HCT116 (cell line): ENCODE measurements around the gene FAM53B. TPM values are rescaled to one million over a fixed set of nuclear protein-coding genes. Genes with fewer than 3 reads are reported as not detected.

Experiments
- ATAC-seq: fragments of 200-7000 bp; cut with Tn5 transposase; 2 replicates; pipeline ENCODE4 v1.9.1; 2020; ENCODE audit warnings: mild to moderate bottlenecking, moderate library complexity
- BruUV-seq: library from RNA; stranded (reverse); fragments of 400-500 nt; replicated peaks from 2 replicates; lab custom pipeline; 2021; lab: Mats Ljungman, UMichigan
- CTCF ChIA-PET: fragments of 300-600 bp; sonication (Branson Sonifier 250); formaldehyde crosslinking; loops from one replicate; lab custom pipeline; 2021; ENCODE audit warnings: antibody characterized with exemption; lab: Charles Lee
- POLR2A ChIA-PET: fragments of 300-600, 350-600 bp; sonication (Branson Sonifier 250); formaldehyde crosslinking; loops from one replicate; lab custom pipeline; 2021; ENCODE audit warnings: antibody characterized with exemption; lab: Charles Lee
- RAD21 ChIA-PET, 2 experiments: fragments of 300-600 bp; sonication (Branson Sonifier 250); formaldehyde crosslinking; loops; one replicate each; lab custom pipeline; 2023; ENCODE audit warnings: low total read pairs in 2 of 2; ENCODE audit not compliant: uncharacterized antibody in 2 of 2, unreplicated experiment in 2 of 2, low non-redundant PET in 1 of 2; lab: Charles Lee
- DNase-seq: peaks from one replicate; pipeline ENCODE4 v3.0.0-alpha.2; 2010; ENCODE audit warnings: low read depth, low spot score
- H2AFZ ChIP-seq: fragments of 200-600 bp; shearing (Covaris generic), sonication (generic); 2 replicates; pipeline ENCODE4 v1.6.1; 2017; ENCODE audit warnings: low read depth, mixed run types, mixed read lengths, antibody characterized with exemption, low read length; ENCODE audit not compliant: poor library complexity, severe bottlenecking
- H3K27ac ChIP-seq: 2 replicates; pipeline ENCODE4 v1.5.1; 2012; ENCODE audit warnings: low read depth, low read length
- H3K27me3 ChIP-seq: fragments of 200-600 bp; sonication (generic); 2 replicates; pipeline ENCODE4 v1.6.1; 2016; ENCODE audit warnings: mixed run types, low read length, mixed read lengths; ENCODE audit not compliant: insufficient read depth
- H3K36me3 ChIP-seq, 2 experiments: fragments of 200-500 bp in 1 of 2; fragments of 200-600 bp in 1 of 2; sonication (Bioruptor generic) in 1 of 2; sonication (generic) in 1 of 2; 2 replicates each; pipeline versions ENCODE4 v1.5.1 to v1.6.1; 2014 to 2016; ENCODE audit warnings: low read length in 2 of 2, inconsistent platforms in 1 of 2, mixed read lengths in 1 of 2, mixed run types in 1 of 2; ENCODE audit not compliant: insufficient read depth in 2 of 2, control insufficient read depth in 1 of 2
- H3K4me1 ChIP-seq, 2 experiments: fragments of 200-600 bp in 1 of 2; sonication (generic) in 1 of 2; 2 replicates each; pipeline versions ENCODE4 v1.5.1 to v1.6.1; 2012 to 2017; ENCODE audit warnings: low read length in 2 of 2, inconsistent platforms in 1 of 2, mild to moderate bottlenecking in 1 of 2, mixed read lengths in 1 of 2, mixed run types in 1 of 2, moderate library complexity in 1 of 2; ENCODE audit not compliant: insufficient read depth in 2 of 2, control insufficient read depth in 1 of 2
- H3K4me2 ChIP-seq: fragments of 200-600 bp; sonication (generic); 2 replicates; pipeline ENCODE4 v1.6.1; 2017; ENCODE audit warnings: mixed run types, low read length, mixed read lengths
- H3K4me3 ChIP-seq, 2 experiments: fragments of 200-600 bp in 1 of 2; sonication (generic) in 1 of 2; replicated peaks in 1 of 2; 2 replicates each; pipeline ENCODE4 v1.5.1; 2011 to 2016; ENCODE audit warnings: low read length in 2 of 2, control low read depth in 1 of 2, low read depth in 1 of 2, mild to moderate bottlenecking in 1 of 2, mixed read lengths in 1 of 2, mixed run types in 1 of 2
- H3K79me2 ChIP-seq: fragments of 200-600 bp; sonication (generic); 2 replicates; pipeline ENCODE4 v1.6.1; 2017; ENCODE audit warnings: mild to moderate bottlenecking, mixed run types, low read length, moderate library complexity, mixed read lengths; ENCODE audit not compliant: insufficient read depth
- H3K9ac ChIP-seq: fragments of 200-600 bp; sonication (generic); 2 replicates; pipeline ENCODE4 v1.6.1; 2016; ENCODE audit warnings: low read length, mixed read lengths
- H3K9me2 ChIP-seq: fragments of 200-600 bp; sonication (generic), shearing (Covaris generic); 2 replicates; pipeline ENCODE4 v1.6.1; 2017; ENCODE audit warnings: mixed run types, mild to moderate bottlenecking, moderate library complexity; ENCODE audit not compliant: insufficient read depth
- H3K9me3 ChIP-seq, 2 experiments: fragments of 200-500 bp in 1 of 2; fragments of 200-600 bp in 1 of 2; sonication (Bioruptor generic) in 1 of 2; sonication (generic) in 1 of 2; 2 replicates each; pipeline ENCODE4 v1.6.1; 2014 to 2017; ENCODE audit warnings: low read length in 2 of 2, mixed read lengths in 2 of 2, inconsistent platforms in 1 of 2, low read depth in 1 of 2, mild to moderate bottlenecking in 1 of 2, mixed run types in 1 of 2, moderate library complexity in 1 of 2; ENCODE audit not compliant: control insufficient read depth in 1 of 2, insufficient read depth in 1 of 2
- H4K20me1 ChIP-seq: fragments of 200-600 bp; sonication (generic), shearing (Covaris generic); 2 replicates; pipeline ENCODE4 v1.6.1; 2017; ENCODE audit warnings: mixed run types, mild to moderate bottlenecking, moderate library complexity; ENCODE audit not compliant: insufficient read depth
- CBX3 ChIP-seq: IDR thresholded peaks from 2 replicates; pipeline ENCODE4 v1.6.1; 2012; ENCODE audit warnings: low read depth
- EGR1 ChIP-seq: IDR thresholded peaks from 2 replicates; pipeline ENCODE4 v1.6.1; 2012; ENCODE audit warnings: low read depth
- ELF1 ChIP-seq: IDR thresholded peaks from 2 replicates; pipeline ENCODE4 v1.6.1; 2012; ENCODE audit warnings: low read depth, borderline replicate concordance
- EZH2 ChIP-seq: fragments of 200-600 bp; sonication (generic); IDR thresholded peaks from 2 replicates; pipeline ENCODE4 v1.6.1; 2017; ENCODE audit warnings: antibody characterized with exemption, mixed run types
- EZH2phosphoT487 ChIP-seq: fragments of 200-600 bp; IDR thresholded peaks from 2 replicates; pipeline ENCODE4 v1.6.1; 2018; ENCODE audit warnings: antibody characterized with exemption, borderline replicate concordance
- FOSL1 ChIP-seq: IDR thresholded peaks from 2 replicates; pipeline ENCODE4 v1.6.1; 2012; ENCODE audit warnings: low read depth
- MAX ChIP-seq: IDR thresholded peaks from 2 replicates; pipeline ENCODE4 v1.6.1; 2012
- POLR2AphosphoS5 ChIP-seq: IDR thresholded peaks from 2 replicates; pipeline ENCODE4 v1.6.1; 2011; ENCODE audit warnings: mild to moderate bottlenecking, low read depth, low read length, moderate library complexity
- RAD21 ChIP-seq: IDR thresholded peaks from 2 replicates; pipeline ENCODE4 v1.6.1; 2012; ENCODE audit warnings: low read depth, mild to moderate bottlenecking
- REST ChIP-seq: IDR thresholded peaks from 2 replicates; pipeline ENCODE4 v1.6.1; 2012; ENCODE audit warnings: low read depth
- SIN3A ChIP-seq: IDR thresholded peaks from 2 replicates; pipeline ENCODE4 v1.6.1; 2012; ENCODE audit warnings: low read depth
- SRF ChIP-seq: IDR thresholded peaks from 2 replicates; pipeline ENCODE4 v1.6.1; 2012; ENCODE audit warnings: low read depth
- ZNF274 ChIP-seq: fragments of 200-500 bp; sonication (Bioruptor generic); IDR thresholded peaks from 2 replicates; pipeline ENCODE4 v1.6.1; 2014; ENCODE audit warnings: mild to moderate bottlenecking, low read depth, low read length, inconsistent platforms
- intact Hi-C: fragments of 100-400 bp; cut with micrococcal nuclease; formaldehyde crosslinking; loops from 2 replicates; pipeline ENCODE4 v1.10.0; 2022
- total RNA-seq: library from RNA; stranded (reverse); gene quantifications from one replicate; pipeline ENCODE4 v1.2.1, GENCODE V29; 2021; ENCODE audit not compliant: unreplicated experiment

Gene FAM53B
- total RNA-seq, 1 experiment from 2014 or later = 19.6 TPM

DNA sequence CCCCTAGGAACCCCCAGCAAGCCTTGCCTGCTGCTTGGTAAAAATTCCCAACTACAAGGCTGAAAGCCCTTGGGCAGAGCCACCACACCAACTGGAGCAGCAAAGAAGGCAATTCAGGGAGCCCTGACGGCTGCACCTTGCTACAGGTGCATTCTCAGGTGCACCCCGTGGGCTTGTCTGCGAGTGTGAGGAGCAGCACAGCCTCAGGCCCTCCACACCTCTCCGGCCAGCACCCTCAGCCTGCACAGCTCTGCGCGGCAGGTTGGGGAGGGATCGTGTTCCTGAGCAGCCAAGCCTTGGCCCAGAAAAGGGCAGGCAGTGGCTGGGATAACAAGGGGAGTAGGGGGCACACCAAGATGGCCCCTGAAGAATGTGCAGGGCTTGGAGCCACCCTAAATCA lies 104.1 kb downstream of the FAM53B start:
- no peaks in the 10 kb centered on the region for H3K79me2 ChIP-seq
- DNase-seq (no peak), ATAC-seq (no peak)
- no peak overlapping the region; the same call in 1 of the 2 replicates for H3K27ac ChIP-seq
- no peaks in the 10 kb centered on the region for H4K20me1 ChIP-seq
- H3K9ac ChIP-seq = no peak overlapping the region
- intact Hi-C loops = no loop called here
- H3K4me3 ChIP-seq = no peak overlapping the region
- ChIA-PET POLR2A (no interaction called here), CTCF (no interaction called here), RAD21 (no interaction called here)
- no peak overlapping the region for H3K4me2 ChIP-seq
- BruUV-seq = no TSS peak
- H3K27me3 ChIP-seq = no peaks in the 10 kb centered on the region
- no peaks in the 10 kb centered on the region for H3K9me3 ChIP-seq
- no peaks in the 10 kb centered on the region for H3K36me3 ChIP-seq
- H2AFZ ChIP-seq = no peak overlapping the region
- no peaks in the 10 kb centered on the region for H3K9me2 ChIP-seq
- H3K4me1 ChIP-seq = no peaks in the 10 kb centered on the region
- no peak for TF ChIP-seq ELF1
- no peak for TF ChIP-seq REST
- no peak for TF ChIP-seq SRF
- no peak for TF ChIP-seq FOSL1
- no peak for TF ChIP-seq EGR1
- TF ChIP-seq EZH2 = no peak
- no peak for TF ChIP-seq MAX
- no peak for TF ChIP-seq RAD21
- TF ChIP-seq EZH2phosphoT487 = no peak
- no peak for TF ChIP-seq CBX3
- no peak for TF ChIP-seq POLR2AphosphoS5
- no peak for TF ChIP-seq SIN3A
- no peak for TF ChIP-seq ZNF274
